Subcutaneous abdominal adipose tissue (tissue), 5 donors: ENCODE results near the gene ATP6V0A1.
A peak's percentile ranks its signal among the peaks of the same experiment; 100 is the strongest.

Source experiments
- H3K27ac ChIP-seq: one replicate; pipeline ENCODE4 v1.7.0; 2013; ENCODE audit warnings: low read depth, mild to moderate bottlenecking, inconsistent platforms, low read length, moderate library complexity
- H3K27me3 ChIP-seq, 5 donors: one replicate each; pipeline ENCODE4 v1.7.0; 2013; ENCODE audit warnings: low read length in 5 of 5, inconsistent platforms in 1 of 5; ENCODE audit not compliant: control insufficient read depth in 5 of 5, insufficient read depth in 4 of 5
- H3K36me3 ChIP-seq, 5 donors: one replicate each; pipeline ENCODE4 v1.7.0; 2013; ENCODE audit warnings: low read length in 5 of 5; ENCODE audit not compliant: control insufficient read depth in 5 of 5, insufficient read depth in 5 of 5
- H3K4me1 ChIP-seq, 5 donors: one replicate each; pipeline ENCODE4 v1.7.0; 2013; ENCODE audit warnings: low read length in 5 of 5, mild to moderate bottlenecking in 3 of 5, moderate library complexity in 1 of 5; ENCODE audit not compliant: control insufficient read depth in 5 of 5, insufficient read depth in 5 of 5
- H3K4me3 ChIP-seq, 5 donors: one replicate each; pipeline ENCODE4 v1.7.0; 2013; ENCODE audit warnings: low read length in 5 of 5, low read depth in 1 of 5
- H3K9ac ChIP-seq, 5 donors: one replicate each; pipeline ENCODE4 v1.7.0; 2013; ENCODE audit warnings: low read length in 5 of 5, mild to moderate bottlenecking in 4 of 5, moderate library complexity in 3 of 5
- H3K9me3 ChIP-seq, 5 donors: one replicate each; pipeline ENCODE4 v1.7.0; 2013; ENCODE audit warnings: low read length in 5 of 5; ENCODE audit not compliant: control insufficient read depth in 5 of 5
- donor health status: healthy.
- donor health status: healthy.
- donor health status: healthy.
- donor health status: healthy.
- donor health status: healthy.

Gene ATP6V0A1

GRCh38 chr17:42456223-42457106, 2.2 kb upstream of the ATP6V0A1 start:
- Histone ChIP-seq H3K9ac (peak overlapping the region in 4 of 5 donors; percentile 4 to 49 (median 24)), H3K4me1 (peaks cover 3 to 49% (median 45%) of the 10 kb centered on the region in 5 donors), H3K4me3 (peak overlapping the region in 2 of 5 donors; percentile 14)

GRCh38 chr17:42457107-42457792, 1.4 kb upstream of the ATP6V0A1 start:
- Histone ChIP-seq H3K4me3 (peak overlapping the region in 1 of 5 donors; percentile 14), H3K36me3 (peaks cover 0 to 14% (median 6%) of the 10 kb centered on the region in 5 donors), H3K9ac (peak overlapping the region in 2 of 5 donors; percentile 5 to 49), H3K27ac (peak overlapping the region; percentile 91), H3K4me1 (peaks cover 3 to 49% (median 45%) of the 10 kb centered on the region in 5 donors), H3K9me3 (no peaks in the 10 kb centered on the region), H3K27me3 (no peaks in the 10 kb centered on the region)

More at GRCh38 chr17:42456223-42457106, 2.2 kb upstream of the ATP6V0A1 start:
- no peaks in the 10 kb centered on the region for H3K27me3 ChIP-seq
- H3K36me3 ChIP-seq = peaks cover 0 to 6% (median 3%) of the 10 kb centered on the region in 5 donors
- H3K27ac ChIP-seq = peak overlapping the region; percentile 91
- no peaks in the 10 kb centered on the region for H3K9me3 ChIP-seq

GRCh38 chr17:42459256-42459800, 650 bp downstream of the ATP6V0A1 start:
- Histone ChIP-seq H3K4me3 (peak overlapping the region; percentile 78 to 95 (median 89)), H3K27me3 (no peaks in the 10 kb centered on the region), H3K36me3 (peaks cover 0 to 23% (median 11%) of the 10 kb centered on the region in 5 donors), H3K4me1 (peaks cover 3 to 49% (median 41%) of the 10 kb centered on the region in 5 donors), H3K27ac (peak overlapping the region; percentile 96), H3K9me3 (no peaks in the 10 kb centered on the region), H3K9ac (peak overlapping the region; percentile 87 to 95 (median 92))

GRCh38 chr17:42459801-42460281, 1.2 kb downstream of the ATP6V0A1 start:
- Histone ChIP-seq H3K4me1 (peaks cover 3 to 49% (median 41%) of the 10 kb centered on the region in 5 donors), H3K27ac (peak overlapping the region; percentile 96), H3K36me3 (peaks cover 0 to 23% (median 11%) of the 10 kb centered on the region in 5 donors), H3K9ac (peak overlapping the region in 1 of 5 donors; percentile 95), H3K9me3 (no peaks in the 10 kb centered on the region), H3K27me3 (no peaks in the 10 kb centered on the region), H3K4me3 (peak overlapping the region; percentile 78 to 95 (median 89))

GRCh38 chr17:42460371-42460770, 1.7 kb downstream of the ATP6V0A1 start:
- Histone ChIP-seq H3K27me3 (no peaks in the 10 kb centered on the region), H3K36me3 (peaks cover 0 to 23% (median 11%) of the 10 kb centered on the region in 5 donors), H3K4me3 (peak overlapping the region; percentile 78 to 95 (median 89)), H3K27ac (peak overlapping the region; percentile 96), H3K4me1 (peaks cover 3 to 47% (median 41%) of the 10 kb centered on the region in 5 donors), H3K9ac (no peak overlapping the region), H3K9me3 (no peaks in the 10 kb centered on the region)

- no peaks in the 10 kb centered on the region for H3K27me3 ChIP-seq
- no peak overlapping the region for H3K4me3 ChIP-seq
- H3K27ac ChIP-seq = no peak overlapping the region
- H3K9me3 ChIP-seq = no peaks in the 10 kb centered on the region
- peaks cover 0 to 22% (median 19%) of the 10 kb centered on the region in 5 donors for H3K4me1 ChIP-seq
- peaks cover 18 to 56% (median 32%) of the 10 kb centered on the region in 5 donors for H3K36me3 ChIP-seq
- H3K9ac ChIP-seq = no peak overlapping the region
Observed at GRCh38 chr17:42463976-42464400, 5.3 kb downstream of the ATP6V0A1 start.

GRCh38 chr17:42467889-42468288, 9.2 kb downstream of the ATP6V0A1 start:
- no peaks in the 10 kb centered on the region for H3K27me3 ChIP-seq
- H3K4me1 ChIP-seq = peaks cover 0 to 3% (median 0%) of the 10 kb centered on the region in 5 donors
- H3K27ac ChIP-seq = no peak overlapping the region
- peaks cover 29 to 61% (median 41%) of the 10 kb centered on the region in 5 donors for H3K36me3 ChIP-seq
- H3K4me3 ChIP-seq = no peak overlapping the region
- no peaks in the 10 kb centered on the region for H3K9me3 ChIP-seq
- H3K9ac ChIP-seq = no peak overlapping the region

- Histone ChIP-seq H3K36me3 (peaks cover 39 to 57% (median 41%) of the 10 kb centered on the region in 5 donors), H3K9me3 (no peaks in the 10 kb centered on the region), H3K9ac (no peak overlapping the region), H3K4me1 (peaks cover 0 to 12% (median 5%) of the 10 kb centered on the region in 5 donors), H3K27ac (no peak overlapping the region), H3K4me3 (no peak overlapping the region), H3K27me3 (no peaks in the 10 kb centered on the region)
Observed at GRCh38 chr17:42472709-42473521, 14.2 kb downstream of the ATP6V0A1 start.

- H3K4me1 ChIP-seq = peaks cover 0 to 12% (median 5%) of the 10 kb centered on the region in 5 donors
- H3K27ac ChIP-seq = no peak overlapping the region
- H3K36me3 ChIP-seq = peaks cover 36 to 56% (median 38%) of the 10 kb centered on the region in 5 donors
Observed at GRCh38 chr17:42474276-42474675, 15.6 kb downstream of the ATP6V0A1 start.

More at GRCh38 chr17:42474276-42474675, 15.6 kb downstream of the ATP6V0A1 start:
- no peaks in the 10 kb centered on the region for H3K27me3 ChIP-seq
- H3K4me3 ChIP-seq = no peak overlapping the region
- H3K9me3 ChIP-seq = no peaks in the 10 kb centered on the region
- H3K9ac ChIP-seq = no peak overlapping the region
